ENCODE measurements around the gene PTPRF.
A peak's percentile ranks its signal among the peaks of the same experiment; 100 is the strongest.

The PTPRF gene

DNA sequence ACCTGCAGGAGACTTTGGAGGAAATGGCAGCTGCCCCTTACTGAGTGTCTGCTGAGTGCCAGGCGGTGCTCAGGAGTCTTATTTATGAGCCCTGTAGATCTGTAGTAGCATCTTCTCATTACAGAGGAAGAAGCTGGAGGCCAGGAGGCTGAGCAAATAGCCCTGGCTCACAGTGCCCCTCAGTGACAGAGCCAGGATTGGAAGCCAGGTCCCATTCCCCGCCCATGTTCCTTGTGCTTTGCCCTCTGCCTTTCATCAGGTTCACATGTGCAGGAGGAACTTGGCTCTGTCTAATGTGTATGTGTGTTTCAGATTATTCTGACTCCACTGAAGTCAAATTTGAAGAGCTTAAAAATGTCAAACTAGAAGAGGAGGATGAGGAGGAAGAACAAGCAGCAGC, 140.5 kb downstream of the PTPRF start:
- Mint-ChIP-seq H3K36me3 (ENCODE audit: low read depth) (peaks cover 98% of the 10 kb centered on the region), H3K4me1 (ENCODE audit: low read depth) (no peaks in the 10 kb centered on the region), H3K9me3 (no peaks in the 10 kb centered on the region)

DNA sequence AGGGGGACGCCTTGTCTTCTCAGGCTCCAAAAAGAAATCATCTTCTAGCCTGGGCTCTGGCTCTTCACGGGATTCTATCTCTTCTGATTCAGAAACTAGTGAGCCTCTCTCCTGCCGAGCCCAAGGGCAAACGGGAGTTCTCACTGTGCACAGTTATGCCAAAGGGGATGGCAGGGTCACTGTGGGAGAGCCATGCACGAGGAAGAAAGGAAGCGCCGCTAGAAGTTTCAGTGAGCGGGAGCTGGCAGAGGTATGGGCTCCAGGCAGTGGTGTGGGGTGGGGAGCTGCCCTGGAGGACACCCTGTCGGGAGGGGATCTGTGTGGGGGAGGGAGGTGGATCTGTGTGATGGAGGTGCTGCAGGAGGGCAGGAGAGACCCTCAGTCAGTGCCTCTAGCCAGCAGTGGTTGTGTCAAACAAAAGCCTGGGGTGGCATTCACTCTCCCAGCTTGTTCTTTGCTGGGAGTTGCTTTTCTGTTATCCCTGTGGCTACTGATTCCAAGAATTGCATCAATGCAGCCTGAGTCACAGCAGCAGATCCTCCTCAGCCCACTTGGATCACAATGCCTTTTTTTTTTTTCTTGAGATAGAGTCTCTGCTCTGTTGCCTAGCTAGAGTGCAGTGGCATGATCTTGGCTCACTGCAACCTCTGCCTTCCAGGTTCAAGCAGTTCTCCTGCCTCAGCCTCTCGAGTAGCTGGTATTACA, 141.1 kb downstream of the PTPRF start:
- intact Hi-C loops (cut with micrococcal nuclease): no loop called here
- no peaks in the 10 kb centered on the region for H3K27me3 Mint-ChIP-seq
- H3K4me3 Mint-ChIP-seq: no peak overlapping the region
- H3K36me3 Mint-ChIP-seq (ENCODE audit: low read depth): peaks cover 95% of the 10 kb centered on the region
- H3K27ac Mint-ChIP-seq: peak overlapping the region; percentile 18
- no peaks in the 10 kb centered on the region for H3K4me1 Mint-ChIP-seq (ENCODE audit: low read depth)
- H3K9me3 Mint-ChIP-seq: no peaks in the 10 kb centered on the region

More for the DNA sequence above, 140.5 kb downstream of the PTPRF start:
- no peaks in the 10 kb centered on the region for H3K27me3 Mint-ChIP-seq
- H3K27ac Mint-ChIP-seq: peak overlapping the region; percentile 18
- intact Hi-C loops (cut with micrococcal nuclease): no loop called here
- H3K4me3 Mint-ChIP-seq: no peak overlapping the region

DNA sequence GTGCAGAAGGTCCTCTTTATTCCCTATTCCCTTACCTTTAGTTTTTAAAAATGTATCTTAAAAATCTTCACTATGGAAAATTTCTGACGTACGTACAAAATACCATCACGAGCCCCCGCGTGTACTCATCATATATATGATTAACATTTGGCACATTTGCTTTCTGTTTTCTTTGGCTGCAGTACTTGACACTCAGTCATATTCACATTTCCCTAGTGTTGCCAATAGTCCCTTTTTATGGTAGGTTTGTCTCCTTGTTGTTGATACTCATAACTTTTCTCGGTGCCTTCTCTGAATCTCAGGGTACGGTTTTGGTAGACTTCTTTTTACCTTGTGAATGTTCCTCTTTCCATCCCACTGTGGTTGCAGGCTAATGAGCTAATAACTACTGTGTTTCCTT, 142.6 kb downstream of the PTPRF start:
- H3K9me3 Mint-ChIP-seq: no peaks in the 10 kb centered on the region
- no peaks in the 10 kb centered on the region for H3K4me1 Mint-ChIP-seq (ENCODE audit: low read depth)
- intact Hi-C loops (cut with micrococcal nuclease): no loop called here
- H3K4me3 Mint-ChIP-seq: no peak overlapping the region
- peaks cover 95% of the 10 kb centered on the region for H3K36me3 Mint-ChIP-seq (ENCODE audit: low read depth)
- H3K27me3 Mint-ChIP-seq: no peaks in the 10 kb centered on the region
- no peak overlapping the region for H3K27ac Mint-ChIP-seq

Measured in dendritic cell treated with granulocyte-macrophage colony-stimulating factor and Interleukin-4, amounts not matched to agents 40 ng/mL and 50 ng/mL, for 4 days (primary cell).